ENCODE results near the gene MROH7.
"Not testable (repeated sequence)": the region's sequence is repeated elsewhere in the genome, so short reads cannot be mapped to it uniquely, and the experiment has no call there.

The MROH7 gene

GRCh38 chr1:54615531-54616279, 25.9 kb upstream of the MROH7 start:
- peak; percentile 42 for DNase-seq (ENCODE audit: low spot score)
- ChIA-PET POLR2A (ENCODE audit: low non-redundant PET) (no interaction called here), CTCF (no interaction called here)
- TF ChIP-seq, protein P1, sequence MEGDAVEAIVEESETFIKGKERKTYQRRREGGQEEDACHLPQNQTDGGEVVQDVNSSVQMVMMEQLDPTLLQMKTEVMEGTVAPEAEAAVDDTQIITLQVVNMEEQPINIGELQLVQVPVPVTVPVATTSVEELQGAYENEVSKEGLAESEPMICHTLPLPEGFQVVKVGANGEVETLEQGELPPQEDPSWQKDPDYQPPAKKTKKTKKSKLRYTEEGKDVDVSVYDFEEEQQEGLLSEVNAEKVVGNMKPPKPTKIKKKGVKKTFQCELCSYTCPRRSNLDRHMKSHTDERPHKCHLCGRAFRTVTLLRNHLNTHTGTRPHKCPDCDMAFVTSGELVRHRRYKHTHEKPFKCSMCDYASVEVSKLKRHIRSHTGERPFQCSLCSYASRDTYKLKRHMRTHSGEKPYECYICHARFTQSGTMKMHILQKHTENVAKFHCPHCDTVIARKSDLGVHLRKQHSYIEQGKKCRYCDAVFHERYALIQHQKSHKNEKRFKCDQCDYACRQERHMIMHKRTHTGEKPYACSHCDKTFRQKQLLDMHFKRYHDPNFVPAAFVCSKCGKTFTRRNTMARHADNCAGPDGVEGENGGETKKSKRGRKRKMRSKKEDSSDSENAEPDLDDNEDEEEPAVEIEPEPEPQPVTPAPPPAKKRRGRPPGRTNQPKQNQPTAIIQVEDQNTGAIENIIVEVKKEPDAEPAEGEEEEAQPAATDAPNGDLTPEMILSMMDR (conservative IDR thresholded peaks at IDR 0.05; ENCODE audit: low read depth) = no peak
- peak overlapping the region; percentile 84 for H3K27ac ChIP-seq

GRCh38 chr1:54619749-54620148, 21.8 kb upstream of the MROH7 start:
- no peak for DNase-seq (ENCODE audit: low spot score)
- CTCF ChIA-PET = interaction anchor here (0.7 kb wide), 1 partner anchor 72 kb away, joined by 8 read pairs; no protein-coding TSS in a partner anchor

DNA sequence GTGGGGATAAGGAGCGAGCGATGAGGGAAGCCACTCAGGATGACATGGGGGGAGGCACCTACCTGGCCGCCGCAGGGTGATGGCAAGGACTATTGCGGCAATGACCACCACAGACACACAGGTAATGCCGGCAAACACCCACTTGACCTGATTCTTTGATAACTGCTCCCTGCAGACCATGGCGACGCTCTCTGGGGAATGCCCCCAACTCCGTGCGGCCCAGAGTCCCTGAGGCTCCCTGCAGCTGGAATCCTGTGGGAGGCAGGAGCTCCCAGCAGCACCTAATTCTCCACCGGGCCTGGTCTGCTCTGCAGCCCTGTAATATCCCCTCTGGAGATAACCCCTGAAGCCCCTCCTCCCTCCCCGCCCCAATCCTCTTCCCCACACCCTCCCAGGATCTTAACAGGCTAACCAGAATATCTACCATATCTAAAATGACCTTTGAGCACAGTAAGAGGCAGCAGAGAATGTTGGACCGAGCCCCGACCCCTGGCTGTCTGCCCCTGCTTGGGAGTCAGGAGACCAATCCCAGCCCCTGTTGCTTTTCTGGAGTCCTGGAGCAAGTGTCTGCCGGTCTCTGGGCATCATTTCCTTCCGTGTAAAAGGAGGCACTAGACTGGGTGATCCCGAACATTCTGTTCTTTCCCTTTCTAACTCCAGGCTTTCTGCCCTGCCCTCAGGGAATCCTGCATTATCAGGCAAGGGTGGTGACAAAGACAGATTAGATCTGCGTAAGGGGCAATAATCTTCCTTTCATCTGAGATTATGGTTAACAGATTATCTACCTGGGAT, 18.2 kb upstream of the MROH7 start, which contains the start of gene FAM151A:
Gene FAM151A, minus strand, starts transcription at position 310 of the 792 bp plus-strand sequence. Its CDS starts 130 bp downstream, at position 180.
- TF ChIP-seq, protein P1 (conservative IDR thresholded peaks at IDR 0.05; ENCODE audit: low read depth) = no peak
- no peak within 1 kb of the TSS for H3K27ac ChIP-seq
- POLR2A ChIA-PET (ENCODE audit: low non-redundant PET) = no interaction called here
- CTCF ChIA-PET = no interaction called here
- DNase-seq (ENCODE audit: low spot score) = no peak

More at GRCh38 chr1:54619749-54620148, 21.8 kb upstream of the MROH7 start:
- H3K27ac ChIP-seq = no peak overlapping the region
- POLR2A ChIA-PET (ENCODE audit: low non-redundant PET) = no interaction called here
- TF ChIP-seq, protein P1 (conservative IDR thresholded peaks at IDR 0.05; ENCODE audit: low read depth) = no peak

GRCh38 chr1:54624466-54625464, 16.8 kb upstream of the MROH7 start:
- no peak for DNase-seq (ENCODE audit: low spot score)
- H3K27ac ChIP-seq = no peak overlapping the region
- POLR2A ChIA-PET (ENCODE audit: low non-redundant PET) = no interaction called here
- TF ChIP-seq, protein P1 (conservative IDR thresholded peaks at IDR 0.05; ENCODE audit: low read depth) = no peak
- CTCF ChIA-PET = no interaction called here

GRCh38 chr1:54627196-54627595, 14.4 kb upstream of the MROH7 start:
- DNase-seq (ENCODE audit: low spot score) = no peak
- H3K27ac ChIP-seq = no peak overlapping the region
- ChIA-PET POLR2A (ENCODE audit: low non-redundant PET) (no interaction called here), CTCF (no interaction called here)
- TF ChIP-seq, protein P1 (conservative IDR thresholded peaks at IDR 0.05; ENCODE audit: low read depth) = no peak

- DNase-seq (ENCODE audit: low spot score); H3K27ac ChIP-seq; POLR2A ChIA-PET (ENCODE audit: low non-redundant PET); CTCF ChIA-PET: not testable (repeated sequence)
Measured at GRCh38 chr1:54635804-54636203, 5.8 kb upstream of the MROH7 start.

GRCh38 chr1:54636461-54637446, 4.8 kb upstream of the MROH7 start:
- DNase-seq (ENCODE audit: low spot score); POLR2A ChIA-PET (ENCODE audit: low non-redundant PET); CTCF ChIA-PET; H3K27ac ChIP-seq: not testable (repeated sequence)

All from RWPE1 (cell line).